GM18907 (cell line): Measurements from ENCODE around the gene RSPRY1.

Experiments used
- ATAC-seq: cut with Tn5 transposase; IDR thresholded peaks from one replicate; pipeline ENCODE4 v1.9.1; 2021; ENCODE audit warnings: mild to moderate bottlenecking, moderate library complexity; ENCODE audit not compliant: unreplicated experiment

Gene RSPRY1

DNA sequence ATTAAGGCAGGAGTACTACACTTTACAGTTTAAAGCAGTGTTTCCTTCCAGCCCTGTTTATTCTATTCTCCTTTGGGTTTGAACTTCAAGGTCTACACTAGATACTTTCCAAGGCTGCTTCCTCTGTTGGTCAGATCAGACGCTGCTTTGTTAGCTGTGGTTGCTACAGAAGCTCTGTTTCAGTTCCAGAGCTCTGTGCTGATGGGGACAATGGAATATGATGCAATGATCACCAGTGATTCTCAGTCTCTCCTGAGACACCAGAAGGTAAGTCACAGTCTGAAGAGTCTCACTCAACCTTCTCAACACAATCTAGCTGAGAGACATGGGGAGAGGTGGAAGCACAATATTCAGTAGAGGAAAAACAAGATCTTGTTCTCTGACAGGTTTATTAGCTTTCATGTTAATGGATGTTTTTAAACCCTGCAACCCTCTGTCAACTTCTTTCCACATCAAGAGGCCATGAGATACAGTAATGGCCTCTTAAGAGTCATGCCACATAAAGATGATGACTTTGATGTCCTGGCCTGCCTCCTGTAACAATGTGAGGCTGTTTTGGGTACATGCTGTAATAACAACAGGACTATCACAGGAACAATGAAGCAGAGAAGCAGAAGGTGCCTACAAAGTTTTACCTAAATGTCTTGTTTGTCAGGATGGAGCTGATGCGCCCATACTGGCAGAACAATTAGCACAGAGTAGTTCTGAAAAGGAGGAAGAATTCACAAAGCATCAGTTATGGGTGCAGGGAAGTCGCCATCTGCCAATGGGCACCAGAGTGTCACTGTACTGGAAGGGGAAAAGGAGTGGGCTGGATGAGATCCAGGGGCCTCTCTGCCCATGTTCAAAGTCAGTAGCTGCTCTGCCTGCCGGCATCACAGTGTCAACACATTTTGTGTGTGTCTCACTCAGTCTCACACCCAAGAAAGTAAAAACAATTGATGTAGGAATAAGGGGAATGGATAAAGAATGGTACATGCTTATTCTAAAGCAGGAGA is 33.7 kb upstream of the RSPRY1 start:
- no peak for ATAC-seq

GRCh38 chr16:57153841-57154240 is 32.3 kb upstream of the RSPRY1 start:
- no peak for ATAC-seq

DNA sequence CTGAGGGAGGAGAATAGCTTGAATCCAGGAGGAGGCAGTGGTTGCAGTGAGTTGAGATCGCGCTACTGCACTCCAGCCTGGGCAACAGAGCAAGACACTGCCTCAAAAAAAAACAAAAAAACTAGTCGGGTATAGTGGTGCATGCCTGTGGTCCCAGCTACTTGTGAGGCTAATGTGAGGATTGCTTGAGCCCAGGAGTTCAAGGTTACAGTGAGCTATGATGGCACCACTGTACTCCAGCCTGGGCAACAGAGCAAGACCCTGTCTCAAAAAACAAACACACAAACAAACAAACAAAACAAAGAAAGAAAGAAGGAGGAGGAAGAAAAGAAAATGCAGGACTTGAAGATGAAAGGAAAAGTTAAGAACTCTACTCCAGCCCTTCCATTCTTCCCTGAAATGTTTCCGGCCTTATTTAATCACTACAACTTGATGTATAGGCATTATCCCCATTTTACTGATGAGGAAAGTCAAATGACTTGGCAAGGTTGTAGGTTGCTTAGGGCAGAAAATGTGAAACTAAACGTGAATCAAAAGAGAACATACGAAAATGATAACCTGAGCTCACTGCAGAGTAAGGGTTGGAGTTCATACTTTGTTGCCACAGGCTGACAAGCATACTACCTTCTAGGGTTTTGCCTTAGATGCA is 30.3 kb upstream of the RSPRY1 start:
- ATAC-seq = no peak

GRCh38 chr16:57156351-57156703 is 29.8 kb upstream of the RSPRY1 start:
- no peak for ATAC-seq

- no peak for ATAC-seq
Observed at GRCh38 chr16:57157533-57157932, 28.6 kb upstream of the RSPRY1 start.

DNA sequence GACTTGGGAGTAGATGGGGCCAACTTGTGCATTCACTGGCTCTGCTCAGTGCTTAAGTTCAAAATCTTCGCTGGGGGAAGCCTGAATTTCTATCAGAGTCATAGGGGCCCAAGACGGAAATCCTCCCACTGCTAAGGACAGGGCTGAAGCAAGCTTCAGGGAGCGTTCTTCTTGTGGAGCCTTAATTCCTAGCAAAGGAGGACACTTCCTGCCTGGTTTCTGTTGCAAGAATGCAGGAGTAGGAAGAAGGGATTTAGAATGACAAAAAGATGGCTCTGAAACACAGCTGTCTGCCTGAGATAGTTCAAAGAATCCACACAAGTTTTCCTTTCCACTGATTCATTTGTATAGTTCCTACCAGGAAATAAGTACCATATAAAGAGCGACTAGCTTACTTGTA is 26.7 kb upstream of the RSPRY1 start:
- no peak for ATAC-seq

DNA sequence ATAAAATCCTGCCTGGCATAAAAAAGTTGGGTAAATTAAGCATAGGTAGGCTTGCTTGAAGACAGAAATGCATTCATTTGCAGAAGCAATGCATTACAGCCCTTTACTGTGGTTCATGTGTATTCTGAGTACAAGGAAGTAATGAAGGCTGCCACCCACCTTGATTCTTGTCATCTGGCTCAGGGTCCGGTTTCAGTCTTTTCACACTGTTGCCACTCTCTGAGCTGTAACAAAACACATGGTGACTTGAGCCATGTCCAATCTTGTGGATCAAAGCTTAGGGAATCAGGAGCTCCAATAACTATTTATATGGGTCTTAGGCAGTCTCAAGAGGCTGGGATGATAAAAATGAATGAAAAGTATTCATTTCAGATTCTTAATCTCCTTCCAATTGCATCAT is 22.3 kb upstream of the RSPRY1 start:
- ATAC-seq = no peak

GRCh38 chr16:57165483-57165882 is 20.6 kb upstream of the RSPRY1 start:
- ATAC-seq = no peak

DNA sequence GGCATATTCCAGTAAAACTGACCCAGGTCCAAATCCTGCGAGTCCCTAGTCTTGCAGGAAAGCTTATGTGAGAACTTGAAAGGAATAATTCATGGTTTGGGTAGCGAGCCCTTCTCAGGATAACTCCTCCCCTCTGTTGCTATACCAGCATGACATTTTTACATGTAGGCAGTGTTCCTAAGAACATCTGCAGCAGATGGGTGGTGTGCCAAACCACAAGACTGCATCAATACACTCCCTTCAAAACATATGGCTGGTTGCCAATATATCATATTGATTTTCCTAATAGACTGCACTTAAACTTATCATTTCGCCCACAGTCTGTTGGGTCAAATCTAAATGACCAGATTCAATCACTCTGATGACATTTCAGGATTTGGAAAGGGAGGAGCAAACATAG is 20.2 kb upstream of the RSPRY1 start:
- ATAC-seq = no peak

DNA sequence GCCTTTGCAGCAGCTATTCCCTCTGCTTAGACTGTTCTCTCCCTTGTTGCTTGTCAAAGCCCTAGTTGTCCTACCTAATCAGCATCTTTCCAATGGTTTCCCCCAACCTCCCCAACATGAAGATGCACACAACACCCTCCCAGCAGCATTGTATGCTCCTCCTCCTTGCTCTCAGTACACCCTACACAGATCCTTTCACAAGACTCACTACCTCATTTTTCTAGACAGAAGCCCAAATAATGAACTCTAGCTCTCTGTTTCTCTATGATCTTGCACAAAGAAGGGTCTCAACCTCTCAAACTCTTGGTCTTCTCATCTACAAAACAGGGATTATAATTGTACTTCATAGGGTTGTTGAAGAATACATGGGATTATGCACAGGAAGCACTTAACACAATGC is 19.7 kb upstream of the RSPRY1 start:
- ATAC-seq = no peak

DNA sequence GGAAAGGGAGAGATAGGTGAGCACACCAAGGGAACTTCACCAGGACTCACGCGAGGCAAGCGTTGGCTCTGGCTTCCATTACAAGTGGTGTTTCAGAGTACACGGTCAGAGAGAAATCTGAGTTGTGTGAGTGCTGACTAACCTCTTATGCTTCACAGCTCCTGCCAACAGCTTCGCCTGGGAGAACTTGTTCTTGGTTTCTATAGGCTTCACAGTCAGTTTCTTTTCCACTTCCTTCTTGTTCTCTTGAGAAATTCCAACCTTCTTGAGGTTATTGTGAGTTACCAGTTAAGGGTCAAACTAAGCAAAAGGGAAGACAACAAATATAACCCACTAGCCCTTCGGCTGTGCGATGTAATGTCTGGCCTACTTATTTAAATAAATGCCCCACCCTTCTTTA is 19.2 kb upstream of the RSPRY1 start:
- ATAC-seq = no peak

DNA sequence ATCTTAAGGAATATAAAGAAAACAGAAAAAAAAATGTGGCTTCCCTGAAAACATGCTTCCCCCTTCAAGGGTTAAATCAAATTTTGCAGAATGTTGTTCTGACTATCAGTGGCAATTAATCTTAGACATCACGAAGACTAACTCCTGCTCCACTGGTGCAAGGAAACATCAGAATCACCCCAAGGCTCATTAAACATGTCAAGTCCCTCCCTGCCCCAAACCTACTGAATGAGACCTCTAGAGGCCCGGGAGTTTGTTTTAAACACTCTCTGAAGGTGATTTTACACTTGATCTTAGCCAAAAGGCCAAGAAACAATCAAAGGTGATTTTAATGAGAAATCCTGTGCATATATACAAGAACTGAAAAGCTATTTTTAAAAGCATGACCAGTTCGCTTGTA is 18.6 kb upstream of the RSPRY1 start:
- no peak for ATAC-seq

DNA sequence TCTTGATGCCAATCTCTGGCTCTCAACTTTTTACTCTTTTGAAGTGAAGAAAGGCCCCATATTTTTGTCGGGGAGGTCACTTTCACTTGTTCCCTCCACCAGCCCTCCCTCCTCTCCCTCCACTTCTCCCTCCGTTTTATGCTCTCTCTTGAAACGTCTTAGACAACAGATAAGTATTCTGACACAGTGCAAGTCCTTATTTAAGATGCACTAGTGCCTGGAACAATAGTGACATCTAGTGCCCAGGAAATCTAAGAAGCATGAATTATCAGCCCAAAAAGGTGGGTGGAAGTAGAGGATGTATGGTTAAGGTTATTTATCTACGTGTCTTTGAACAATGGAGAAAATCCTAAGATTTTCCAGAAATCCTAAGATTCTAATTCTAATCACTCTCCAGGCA is 18.2 kb upstream of the RSPRY1 start:
- no peak for ATAC-seq

DNA sequence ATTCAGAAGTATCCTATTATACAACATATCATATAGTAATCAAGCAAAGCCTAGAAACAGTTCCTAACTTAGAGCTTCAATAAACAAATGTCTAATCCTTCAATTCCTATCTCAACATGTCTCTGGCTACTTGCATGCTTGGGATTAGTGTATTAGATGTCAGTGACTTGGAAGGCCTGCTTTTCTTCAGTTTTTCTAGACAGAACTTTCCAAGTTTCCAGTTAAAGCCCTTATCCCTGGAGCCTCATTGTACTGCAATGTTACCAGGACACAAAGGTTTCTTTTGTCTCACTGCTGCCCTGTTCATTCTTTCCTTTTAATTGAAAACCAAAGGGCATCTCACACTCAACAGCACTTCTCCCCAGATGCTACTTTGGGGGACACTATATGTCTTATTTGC is 16.8 kb upstream of the RSPRY1 start:
- ATAC-seq = no peak

DNA sequence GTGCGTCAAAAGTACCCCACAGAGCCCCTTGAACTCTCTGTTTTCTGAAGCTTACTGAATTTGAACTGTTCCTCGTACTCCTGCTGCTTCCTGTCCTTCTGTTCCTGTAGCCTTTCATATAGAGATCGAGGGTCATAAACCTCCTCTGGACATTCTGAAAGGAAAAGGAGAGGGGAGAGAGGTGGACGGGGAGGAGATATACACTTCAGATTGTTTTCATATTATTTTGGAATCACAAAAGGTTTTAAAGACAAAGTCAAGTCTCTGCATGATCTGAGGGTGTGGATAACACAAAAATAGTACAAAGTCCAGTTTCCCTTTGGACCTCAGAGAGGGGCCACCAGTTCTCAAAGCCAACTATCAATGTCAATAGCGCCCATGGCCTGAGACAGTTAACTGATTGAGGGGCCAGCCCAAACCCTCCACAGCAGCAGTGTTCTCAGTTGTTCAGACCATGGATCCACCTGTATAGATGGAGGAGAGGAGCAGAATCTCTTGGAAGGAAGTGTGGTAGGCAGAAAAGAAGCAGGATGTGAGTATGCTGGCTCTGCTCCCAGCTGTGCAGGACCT is 13.3 kb upstream of the RSPRY1 start:
- no peak for ATAC-seq

GRCh38 chr16:57175896-57176295 is 10.2 kb upstream of the RSPRY1 start:
- ATAC-seq = no peak

- no peak for ATAC-seq
Observed at GRCh38 chr16:57178196-57178595, 7.9 kb upstream of the RSPRY1 start.

DNA sequence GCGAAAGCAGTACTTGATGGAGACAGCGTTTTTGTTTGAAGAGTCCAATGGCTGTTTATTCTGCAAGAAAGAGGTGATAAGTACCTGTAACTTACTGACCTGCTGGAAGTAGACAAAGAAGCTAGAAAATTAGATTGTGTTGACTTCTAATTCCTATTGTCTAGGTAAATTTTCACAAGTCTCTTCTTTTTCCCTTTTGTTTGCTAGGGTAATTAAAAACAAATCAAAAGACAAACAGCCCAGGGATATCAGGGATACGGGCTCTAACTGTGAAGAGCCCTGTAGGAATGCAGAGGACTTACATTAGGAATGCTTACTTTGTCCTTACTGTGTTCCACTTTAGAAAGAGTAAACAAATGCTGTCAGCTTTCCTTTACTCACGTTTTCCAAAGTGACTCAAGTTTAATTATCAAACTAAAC is 7.3 kb upstream of the RSPRY1 start:
- ATAC-seq = no peak

DNA sequence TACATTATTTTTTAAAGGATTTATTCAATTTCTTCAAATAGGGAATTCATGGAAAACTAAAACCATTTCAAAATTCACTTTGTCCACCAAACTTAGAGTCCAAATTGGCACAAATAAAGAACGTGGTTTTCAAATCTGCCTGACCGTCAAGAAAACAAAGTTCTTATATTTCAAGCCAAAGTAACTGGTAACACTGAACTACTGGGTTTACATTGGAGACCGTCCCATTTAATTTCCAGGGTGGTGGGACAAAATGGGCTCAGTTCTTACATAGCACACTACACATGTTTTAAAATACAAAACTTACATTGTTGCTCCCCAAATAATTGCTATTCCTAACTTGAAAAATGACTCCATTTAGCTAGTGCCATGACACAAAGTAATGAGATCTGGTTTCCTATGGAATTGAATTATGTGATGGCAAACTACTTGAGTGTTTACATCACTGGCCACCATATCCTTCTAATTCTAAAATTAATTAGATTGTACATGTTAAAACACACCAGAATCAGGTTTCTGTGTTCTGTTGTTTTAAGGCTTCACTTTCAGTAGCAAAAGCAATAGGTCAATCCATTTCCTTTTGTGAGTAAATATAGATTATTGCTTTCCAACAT is 6.8 kb upstream of the RSPRY1 start:
- ATAC-seq = no peak

DNA sequence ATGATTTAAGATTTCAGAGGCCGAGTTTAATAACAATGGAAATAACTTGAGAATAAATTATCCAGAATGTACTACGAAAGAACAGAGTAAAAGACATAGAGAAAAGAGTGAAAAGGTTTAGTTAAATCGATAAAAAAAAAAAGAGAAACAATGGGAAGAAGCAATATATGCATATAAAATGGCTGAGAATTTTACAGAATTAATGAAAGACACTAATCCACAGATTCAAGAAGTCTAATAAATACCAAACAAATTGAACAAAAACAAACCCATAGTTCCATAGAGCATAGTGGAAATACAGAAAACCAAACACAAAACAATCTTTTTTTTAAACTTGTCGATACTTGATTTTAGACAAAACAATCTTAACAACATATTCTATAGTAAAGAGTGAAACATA is 2.0 kb upstream of the RSPRY1 start:
- ATAC-seq = no peak

DNA sequence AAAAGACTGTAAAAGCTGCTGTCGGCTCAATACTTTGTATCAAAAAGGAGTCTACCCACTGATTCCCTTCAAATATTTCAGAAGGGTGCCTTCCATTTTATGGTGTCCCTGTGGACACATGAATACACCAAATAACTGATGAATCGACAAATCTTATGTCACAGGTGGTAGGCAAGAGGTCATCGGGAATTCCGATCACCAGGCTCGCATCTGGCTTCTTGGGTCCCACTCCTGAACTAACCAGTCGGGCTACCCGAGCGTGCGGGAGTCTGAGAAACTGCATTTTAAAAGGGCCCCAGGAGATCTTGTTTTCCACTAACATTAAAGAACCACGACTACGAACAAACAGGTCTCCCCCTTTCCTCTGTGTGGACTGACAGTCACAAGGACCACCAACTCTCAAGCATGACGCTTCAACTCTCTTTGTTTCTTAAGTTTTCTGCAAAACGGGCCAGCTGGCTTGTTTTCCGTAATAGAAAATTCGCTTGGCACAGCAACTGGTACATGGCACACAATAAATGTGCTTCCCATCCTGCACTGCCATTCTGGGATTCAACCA is 1.2 kb upstream of the RSPRY1 start:
- no peak for ATAC-seq
